ENCODE data around the gene CHD1. TPM values are rescaled to one million over a fixed set of nuclear protein-coding genes. Genes with fewer than 3 reads are reported as not detected.

Gene CHD1
- total and polyA plus RNA-seq, 2 of the 13 experiments (the other 11 are each of a cell fraction or from before 2014, with no cell fraction given): 22.8 to 55.9 TPM

DNA sequence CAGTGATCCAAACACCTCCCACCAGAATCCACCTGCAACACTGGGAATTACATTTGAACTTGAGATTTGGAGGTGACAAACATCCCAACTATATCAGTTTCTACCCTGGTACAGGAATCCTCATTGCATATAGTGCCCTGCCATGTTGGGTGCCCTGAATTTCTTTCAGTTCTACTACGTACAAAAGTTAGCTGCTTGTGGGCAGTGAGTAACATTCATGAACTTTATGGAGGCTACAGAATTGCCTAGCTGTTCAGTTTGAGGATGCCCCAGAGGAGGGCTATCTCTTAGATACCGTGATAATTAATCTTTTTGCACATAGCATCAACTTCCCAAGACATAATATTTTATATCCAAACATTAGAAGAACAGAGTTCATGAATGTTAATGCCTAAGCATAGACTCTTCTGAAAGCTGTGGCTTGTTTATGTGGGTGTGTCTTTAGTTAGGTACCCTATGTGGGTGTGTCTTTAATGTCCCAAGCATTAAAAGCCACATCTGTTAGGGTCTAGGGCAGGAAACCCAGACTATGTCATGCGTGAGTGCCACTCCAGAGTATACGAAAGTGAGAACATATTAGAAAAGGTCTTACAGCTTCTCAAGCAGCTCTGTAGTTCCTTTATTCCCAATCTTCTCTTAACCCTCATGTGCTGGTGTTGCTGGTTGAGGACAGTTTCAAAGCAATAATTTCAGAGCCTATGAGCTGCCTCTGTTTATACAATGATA lies 47.0 kb upstream of the CHD1 start:
- Histone ChIP-seq H3K9me3 (ENCODE audit: low read length) (no peaks in the 10 kb centered on the region), H3K27me3 (ENCODE audit: control insufficient read depth in 1 of 2, insufficient read depth in 2 of 2, low read length in 2 of 2) (no peaks in the 10 kb centered on the region), H3K79me2 (ENCODE audit: insufficient read depth, low read length) (no peaks in the 10 kb centered on the region), H2AFZ (ENCODE audit: low read length) (no peak overlapping the region), H3K4me2 (ENCODE audit: low read depth, low read length) (no peak overlapping the region), H3K9ac (ENCODE audit: insufficient read depth, low read depth, low read length) (no peak overlapping the region), H3K4me3 (replicated peaks in 1 of 3; ENCODE audit: insufficient read depth in 1 of 3, low read depth in 2 of 3, low read length in 3 of 3) (no peak overlapping the region), H3K27ac (ENCODE audit: extremely low read length, insufficient read depth, low read length) (no peak overlapping the region), H4K20me1 (ENCODE audit: insufficient read depth, low read length) (no peaks in the 10 kb centered on the region), H3K4me1 (ENCODE audit: insufficient read depth, low read length) (no peaks in the 10 kb centered on the region), H3K36me3 (replicated peaks in 1 of 2; ENCODE audit: control insufficient read depth in 1 of 2, insufficient read depth in 2 of 2, low read length in 2 of 2) (no peaks in the 10 kb centered on the region)
- ChIA-PET CTCF (ENCODE audit: low intra/inter-chr PET ratio, low total read pairs) (no interaction called here), POLR2A (no interaction called here)
- WGBS (ENCODE audit: low lambda C conversion rate): 0% methylated on average over 3 of the region's 4 CpGs
- TF ChIP-seq ZNF18 (CRISPR knock-in tag; IDR thresholded peaks at IDR 0.05; ENCODE audit: insufficient replicate concordance): no peak
- BruUV-seq (replicated peaks): no TSS peak
- ATAC-seq (no peak), DNase-seq (ENCODE audit: low spot score) (no peak), FAIRE-seq (no peak)
- in situ Hi-C loops (cut with HindIII; ENCODE audit: extremely low pct_ligation_motif_present, low pct_unique_long_range_greater_than_20kb) (no loop called here), intact Hi-C loops (cut with micrococcal nuclease; ENCODE audit: unreplicated experiment) (no loop called here)

DNA sequence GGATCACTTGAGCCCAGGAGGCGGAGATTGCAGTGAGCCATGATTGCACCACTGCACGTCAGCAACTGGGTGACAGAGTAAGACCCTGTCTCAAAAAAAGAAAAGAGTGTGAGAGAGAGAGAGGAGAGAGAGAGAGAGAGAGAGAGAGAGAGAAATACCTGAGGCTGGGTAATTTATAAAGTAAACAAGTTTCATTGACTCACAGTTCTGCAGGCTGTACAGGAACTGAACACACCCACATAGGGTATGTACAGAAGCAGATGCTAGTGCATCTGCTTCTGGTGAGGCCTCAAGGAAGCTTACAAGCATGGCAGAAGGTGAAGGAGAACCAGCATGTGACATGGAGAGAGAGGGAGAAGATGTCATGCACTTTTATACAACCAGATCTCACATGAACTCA lies 46.4 kb upstream of the CHD1 start:
- no peak for DNase-seq (ENCODE audit: low spot score)
- BruUV-seq (replicated peaks): no TSS peak
- ChIA-PET POLR2A (no interaction called here), CTCF (ENCODE audit: low intra/inter-chr PET ratio, low total read pairs) (no interaction called here)
- no peaks in the 10 kb centered on the region for H3K79me2 ChIP-seq (ENCODE audit: insufficient read depth, low read length)
- intact Hi-C loops (cut with micrococcal nuclease; ENCODE audit: unreplicated experiment) (no loop called here), in situ Hi-C loops (cut with HindIII; ENCODE audit: extremely low pct_ligation_motif_present, low pct_unique_long_range_greater_than_20kb) (no loop called here)
- peak; percentile 56 for ATAC-seq
- H3K9ac ChIP-seq (ENCODE audit: insufficient read depth, low read depth, low read length): no peak overlapping the region
- H3K9me3 ChIP-seq (ENCODE audit: low read length): no peaks in the 10 kb centered on the region
- H4K20me1 ChIP-seq (ENCODE audit: insufficient read depth, low read length): no peaks in the 10 kb centered on the region
- 48% methylated on average over 2 of the region's 2 CpGs for WGBS (ENCODE audit: low lambda C conversion rate)
- no peak overlapping the region for H3K4me3 ChIP-seq (replicated peaks in 1 of 3; ENCODE audit: insufficient read depth in 1 of 3, low read depth in 2 of 3, low read length in 3 of 3)
- no peak overlapping the region for H2AFZ ChIP-seq (ENCODE audit: low read length)
- H3K27me3 ChIP-seq (ENCODE audit: control insufficient read depth in 1 of 2, insufficient read depth in 2 of 2, low read length in 2 of 2): no peaks in the 10 kb centered on the region
- H3K4me1 ChIP-seq (ENCODE audit: insufficient read depth, low read length): no peaks in the 10 kb centered on the region
- H3K36me3 ChIP-seq (replicated peaks in 1 of 2; ENCODE audit: control insufficient read depth in 1 of 2, insufficient read depth in 2 of 2, low read length in 2 of 2): no peaks in the 10 kb centered on the region
- H3K27ac ChIP-seq (ENCODE audit: extremely low read length, insufficient read depth, low read length): no peak overlapping the region
- FAIRE-seq: no peak
- H3K4me2 ChIP-seq (ENCODE audit: low read depth, low read length): no peak overlapping the region
- TF ChIP-seq, protein P1, sequence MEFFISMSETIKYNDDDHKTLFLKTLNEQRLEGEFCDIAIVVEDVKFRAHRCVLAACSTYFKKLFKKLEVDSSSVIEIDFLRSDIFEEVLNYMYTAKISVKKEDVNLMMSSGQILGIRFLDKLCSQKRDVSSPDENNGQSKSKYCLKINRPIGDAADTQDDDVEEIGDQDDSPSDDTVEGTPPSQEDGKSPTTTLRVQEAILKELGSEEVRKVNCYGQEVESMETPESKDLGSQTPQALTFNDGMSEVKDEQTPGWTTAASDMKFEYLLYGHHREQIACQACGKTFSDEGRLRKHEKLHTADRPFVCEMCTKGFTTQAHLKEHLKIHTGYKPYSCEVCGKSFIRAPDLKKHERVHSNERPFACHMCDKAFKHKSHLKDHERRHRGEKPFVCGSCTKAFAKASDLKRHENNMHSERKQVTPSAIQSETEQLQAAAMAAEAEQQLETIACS (CRISPR knock-in tag; IDR thresholded peaks at IDR 0.05): no peak
- TF ChIP-seq MAF1 (CRISPR knock-in tag; IDR thresholded peaks at IDR 0.05; ENCODE audit: borderline replicate concordance) (no peak), ZNF780A (CRISPR knock-in tag; IDR thresholded peaks at IDR 0.05) (no peak), MTA1 (CRISPR knock-in tag; IDR thresholded peaks at IDR 0.05; ENCODE audit: borderline replicate concordance) (no peak), GLMP (CRISPR knock-in tag; IDR thresholded peaks at IDR 0.05; ENCODE audit: borderline replicate concordance) (no peak), ZBTB42 (CRISPR knock-in tag; IDR thresholded peaks at IDR 0.05) (no peak), ETV5 (CRISPR knock-in tag; IDR thresholded peaks at IDR 0.05; ENCODE audit: borderline replicate concordance) (no peak), WIZ (CRISPR knock-in tag; IDR thresholded peaks at IDR 0.05) (no peak), ZNF501 (CRISPR knock-in tag; IDR thresholded peaks at IDR 0.05) (no peak), ATF7 (IDR thresholded peaks at IDR 0.05) (no peak), ATF7 (CRISPR knock-in tag; IDR thresholded peaks at IDR 0.05) (no peak)
- TF ChIP-seq, protein P2, sequence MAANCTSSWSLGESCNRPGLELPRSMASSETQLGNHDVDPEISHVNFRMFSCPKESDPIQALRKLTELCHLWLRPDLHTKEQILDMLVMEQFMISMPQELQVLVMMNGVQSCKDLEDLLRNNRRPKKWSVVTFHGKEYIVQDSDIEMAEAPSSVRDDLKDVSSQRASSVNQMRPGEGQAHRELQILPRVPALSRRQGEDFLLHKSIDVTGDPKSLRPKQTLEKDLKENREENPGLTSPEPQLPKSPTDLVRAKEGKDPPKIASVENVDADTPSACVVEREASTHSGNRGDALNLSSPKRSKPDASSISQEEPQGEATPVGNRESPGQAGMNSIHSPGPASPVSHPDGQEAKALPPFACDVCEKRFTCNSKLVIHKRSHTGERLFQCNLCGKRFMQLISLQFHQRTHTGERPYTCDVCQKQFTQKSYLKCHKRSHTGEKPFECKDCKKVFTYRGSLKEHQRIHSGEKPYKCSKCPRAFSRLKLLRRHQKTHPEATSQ (CRISPR knock-in tag; IDR thresholded peaks at IDR 0.05; ENCODE audit: borderline replicate concordance): no peak

Data from HepG2 (cell line).